GM12874 (cell line): Measurements from ENCODE around the gene IRX3.

Experiments
- CTCF ChIP-seq: IDR thresholded peaks from 2 replicates; pipeline ENCODE4 v1.5.1; 2011; ENCODE audit warnings: low read depth, mild to moderate bottlenecking, control low read depth, low read length, moderate library complexity; ENCODE audit not compliant: insufficient read depth

IRX3 gene

GRCh38 chr16:54309341-54309740 lies 22.8 kb upstream of the IRX3 start:
- no peak for TF ChIP-seq CTCF

GRCh38 chr16:54305080-54305479 lies 18.5 kb upstream of the IRX3 start:
- TF ChIP-seq CTCF = no peak

GRCh38 chr16:54303613-54304012 lies 17.0 kb upstream of the IRX3 start:
- no peak for TF ChIP-seq CTCF

- TF ChIP-seq CTCF = no peak
These were observed 10.6 kb upstream of the IRX3 start for GRCh38 chr16:54297154-54297553.

- no peak for TF ChIP-seq CTCF
These were observed 10.0 kb upstream of the IRX3 start for GRCh38 chr16:54296543-54296942.

- TF ChIP-seq CTCF = no peak
These were observed 5.3 kb upstream of the IRX3 start for GRCh38 chr16:54291656-54292487.

GRCh38 chr16:54290833-54291655 lies 4.5 kb upstream of the IRX3 start:
- TF ChIP-seq CTCF = no peak
